Erythroblast (primary cell): ENCODE measurements around the gene CCDC110.

Experiments
- GATA1 ChIP-seq: IDR thresholded peaks from 2 replicates; pipeline ENCODE4 v1.6.1; 2011; ENCODE audit warnings: low read depth, mild to moderate bottlenecking, control low read depth, low read length, moderate library complexity
- POLR2A ChIP-seq: IDR thresholded peaks from 2 replicates; pipeline ENCODE4 v1.6.1; 2011; ENCODE audit warnings: mild to moderate bottlenecking, low read length

DNA sequence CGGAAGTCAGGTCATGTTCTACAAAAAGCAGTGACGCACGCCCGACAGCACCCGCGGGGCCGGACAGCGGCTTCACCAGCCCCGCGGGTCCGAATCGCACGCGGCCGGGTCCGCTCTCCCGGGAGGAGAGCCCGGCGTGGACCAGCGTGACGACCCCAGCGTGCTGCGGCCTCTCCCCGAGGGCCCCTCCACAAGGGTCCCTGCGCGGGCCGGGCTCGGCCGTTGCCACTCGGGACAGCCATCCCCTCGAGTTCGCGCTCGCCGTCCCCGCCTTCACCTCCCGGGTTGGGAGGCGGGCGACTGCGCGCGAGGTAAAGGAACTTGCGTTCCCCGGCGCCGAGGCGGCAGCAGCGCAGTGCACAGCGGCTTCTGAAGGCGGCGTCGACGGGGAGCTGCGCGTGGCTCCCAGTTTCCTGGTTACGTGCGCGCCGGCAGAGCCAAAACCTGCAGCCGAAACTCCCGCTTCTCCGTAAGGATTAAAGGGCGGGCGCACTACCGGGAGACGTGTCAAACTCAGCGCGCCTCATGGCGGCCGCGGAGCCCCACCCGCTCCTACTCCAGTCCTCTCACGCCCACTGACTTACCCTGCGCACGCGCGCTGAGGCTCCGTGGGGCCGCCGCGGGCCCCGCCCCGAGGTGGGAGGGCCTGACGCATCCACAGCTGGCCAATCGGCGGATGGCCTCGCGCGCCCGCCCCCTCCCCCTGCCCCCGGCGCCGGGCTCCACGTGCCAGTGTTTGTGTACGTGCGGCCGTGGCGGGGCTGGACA is 75.4 kb downstream of the CCDC110 start:
- TF ChIP-seq POLR2A (peak; percentile 86), GATA1 (no peak)
